ENCODE measurements around the gene EXOC3L1. TPM values are rescaled to one million over a fixed set of nuclear protein-coding genes. Genes with fewer than 3 reads are reported as not detected.

EXOC3L1 gene
- total RNA-seq, 1 donor from 2014 or later = not detected

DNA sequence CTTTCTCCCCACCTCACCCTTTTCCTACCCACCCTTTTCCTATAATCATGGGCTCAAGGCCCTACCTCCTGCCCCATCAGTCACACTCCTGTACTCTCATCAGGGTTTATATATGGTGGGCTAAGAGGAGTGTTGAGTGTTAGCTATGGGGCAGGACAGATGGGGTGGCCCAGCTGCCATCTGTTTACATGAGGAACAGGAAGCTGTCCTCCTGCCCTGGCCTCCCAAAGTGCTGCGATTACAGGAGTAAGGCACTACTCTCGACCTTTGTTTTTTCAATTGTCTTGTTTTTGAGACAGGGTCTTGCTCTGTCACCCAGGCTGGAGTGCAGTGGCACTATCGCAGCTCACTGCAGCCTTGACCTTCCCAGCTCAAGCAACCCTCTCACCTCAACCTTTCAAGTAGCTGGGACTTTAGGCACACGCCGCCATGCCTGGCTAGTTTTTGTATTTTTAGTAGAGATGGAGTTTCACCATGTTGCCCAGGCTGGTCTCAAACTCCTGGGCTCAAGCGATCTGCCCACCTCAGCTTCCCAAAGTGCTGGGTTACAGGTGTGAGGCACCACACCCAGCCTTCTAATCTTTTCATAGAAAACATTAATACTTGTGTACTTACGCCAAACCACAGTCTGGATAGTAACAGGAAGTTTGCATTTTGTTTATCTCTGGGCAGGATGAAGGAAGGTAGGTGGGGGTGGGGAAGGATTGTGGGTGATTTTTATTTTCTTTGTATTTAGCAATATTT lies 31.9 kb downstream of the EXOC3L1 start:
- intact Hi-C loops (cut with micrococcal nuclease) = loop anchor here (10.0 kb wide), 1 partner anchor 283 kb away; no protein-coding TSS in a partner anchor
- peak overlapping the region; percentile 85 for H3K27ac Mint-ChIP-seq
- DNase-seq (ENCODE audit: low spot score) = no peak
- peak overlapping the region; percentile 91 for H3K4me3 Mint-ChIP-seq (ENCODE audit: low read depth)
- H3K9me3 Mint-ChIP-seq = no peaks in the 10 kb centered on the region
- H3K36me3 Mint-ChIP-seq (ENCODE audit: low read depth) = peaks cover 34% of the 10 kb centered on the region
- H3K27me3 Mint-ChIP-seq (ENCODE audit: low read depth) = peaks cover 5% of the 10 kb centered on the region
- peaks cover 46% of the 10 kb centered on the region for H3K4me1 Mint-ChIP-seq (ENCODE audit: low read depth)

- intact Hi-C loops (cut with micrococcal nuclease) = loop anchor here (10.0 kb wide), 1 partner anchor 282 kb away; no protein-coding TSS in a partner anchor
- Mint-ChIP-seq H3K36me3 (ENCODE audit: low read depth) (peaks cover 34% of the 10 kb centered on the region), H3K27me3 (ENCODE audit: low read depth) (peaks cover 1% of the 10 kb centered on the region), H3K9me3 (no peaks in the 10 kb centered on the region), H3K27ac (no peak overlapping the region), H3K4me3 (ENCODE audit: low read depth) (no peak overlapping the region), H3K4me1 (ENCODE audit: low read depth) (peaks cover 46% of the 10 kb centered on the region)
- no peak for DNase-seq (ENCODE audit: low spot score)
Observed at GRCh38 chr16:67157106-67157748, 32.7 kb downstream of the EXOC3L1 start.

GRCh38 chr16:67156143-67156844 lies 33.6 kb downstream of the EXOC3L1 start:
- Mint-ChIP-seq H3K4me3 (ENCODE audit: low read depth) (no peak overlapping the region), H3K27ac (no peak overlapping the region)

GRCh38 chr16:67155295-67156142 lies 34.4 kb downstream of the EXOC3L1 start:
- intact Hi-C loops (cut with micrococcal nuclease) = loop anchor here (1.0 to 10.0 kb wide), 4 partner anchors 137 to 281 kb away; no protein-coding TSS in a partner anchor
- peak overlapping the region; percentile 70 for H3K4me3 Mint-ChIP-seq (ENCODE audit: low read depth)
- H3K9me3 Mint-ChIP-seq = no peaks in the 10 kb centered on the region
- H3K27ac Mint-ChIP-seq = no peak overlapping the region
- DNase-seq (ENCODE audit: low spot score) = peak; percentile 77
- H3K36me3 Mint-ChIP-seq (ENCODE audit: low read depth) = peaks cover 24% of the 10 kb centered on the region
- H3K4me1 Mint-ChIP-seq (ENCODE audit: low read depth) = peaks cover 50% of the 10 kb centered on the region
- H3K27me3 Mint-ChIP-seq (ENCODE audit: low read depth) = peaks cover 1% of the 10 kb centered on the region

More at GRCh38 chr16:67156143-67156844, 33.6 kb downstream of the EXOC3L1 start:
- Mint-ChIP-seq H3K27me3 (ENCODE audit: low read depth) (peaks cover 1% of the 10 kb centered on the region), H3K4me1 (ENCODE audit: low read depth) (peaks cover 50% of the 10 kb centered on the region), H3K9me3 (no peaks in the 10 kb centered on the region), H3K36me3 (ENCODE audit: low read depth) (peaks cover 30% of the 10 kb centered on the region)
- peak; percentile 8 for DNase-seq (ENCODE audit: low spot score)
- intact Hi-C loops (cut with micrococcal nuclease) = loop anchor here (10.0 kb wide), 1 partner anchor 281 kb away; no protein-coding TSS in a partner anchor

DNA sequence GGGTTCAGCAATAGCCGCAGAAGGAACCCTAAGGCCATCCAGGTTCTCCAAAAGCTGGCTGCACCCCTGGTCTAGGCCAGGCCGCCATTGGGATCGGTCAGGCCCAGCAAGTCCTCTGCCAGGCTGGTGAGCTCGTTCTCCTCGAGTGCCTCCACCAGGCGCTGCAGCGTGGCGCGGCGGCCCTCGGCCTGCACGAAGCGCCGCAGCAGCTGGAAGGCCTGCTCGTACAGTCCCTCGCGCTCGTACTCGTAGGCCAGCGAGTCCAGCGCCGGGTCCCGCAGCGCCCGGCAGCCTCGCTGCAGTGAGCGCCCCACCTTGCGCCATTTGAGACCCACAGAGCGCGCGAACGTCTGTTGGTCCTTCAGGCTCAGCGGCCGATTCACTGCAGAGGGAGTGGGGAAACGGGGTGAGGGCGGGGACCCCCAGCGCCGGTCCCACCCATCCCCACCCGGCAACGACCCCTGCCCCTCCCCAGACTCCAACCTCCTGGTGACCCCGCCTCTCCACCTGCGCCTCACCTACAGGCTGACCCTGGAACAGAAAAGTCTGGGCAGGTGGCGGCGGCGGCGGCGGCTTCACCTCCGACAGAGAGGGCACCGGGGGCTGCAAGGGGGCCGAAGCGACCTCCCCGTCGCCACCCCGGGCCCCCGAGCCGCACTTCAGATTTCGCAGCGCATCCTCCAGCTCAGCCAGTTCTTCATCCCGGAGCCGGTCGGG lies 35.2 kb downstream of the EXOC3L1 start:
- H3K4me1 Mint-ChIP-seq (ENCODE audit: low read depth) = peaks cover 50% of the 10 kb centered on the region
- H3K4me3 Mint-ChIP-seq (ENCODE audit: low read depth) = peak overlapping the region; percentile 70
- peaks cover 1% of the 10 kb centered on the region for H3K27me3 Mint-ChIP-seq (ENCODE audit: low read depth)
- intact Hi-C loops (cut with micrococcal nuclease) = loop anchor here (1.0 to 10.0 kb wide), 5 partner anchors 33 to 280 kb away; no protein-coding TSS in a partner anchor
- peaks cover 24% of the 10 kb centered on the region for H3K36me3 Mint-ChIP-seq (ENCODE audit: low read depth)
- H3K27ac Mint-ChIP-seq = no peak overlapping the region
- DNase-seq (ENCODE audit: low spot score) = no peak
- H3K9me3 Mint-ChIP-seq = no peaks in the 10 kb centered on the region

GRCh38 chr16:67151431-67152097 lies 38.4 kb downstream of the EXOC3L1 start:
- Mint-ChIP-seq H3K9me3 (no peaks in the 10 kb centered on the region), H3K4me3 (ENCODE audit: low read depth) (peak overlapping the region; percentile 74), H3K27me3 (ENCODE audit: low read depth) (peaks cover 1% of the 10 kb centered on the region), H3K27ac (no peak overlapping the region), H3K36me3 (ENCODE audit: low read depth) (peaks cover 47% of the 10 kb centered on the region), H3K4me1 (ENCODE audit: low read depth) (peaks cover 27% of the 10 kb centered on the region)
- no peak for DNase-seq (ENCODE audit: low spot score)
- intact Hi-C loops (cut with micrococcal nuclease) = loop anchor here (5.0 to 10.0 kb wide), 2 partner anchors 36 to 277 kb away; no protein-coding TSS in a partner anchor

DNA sequence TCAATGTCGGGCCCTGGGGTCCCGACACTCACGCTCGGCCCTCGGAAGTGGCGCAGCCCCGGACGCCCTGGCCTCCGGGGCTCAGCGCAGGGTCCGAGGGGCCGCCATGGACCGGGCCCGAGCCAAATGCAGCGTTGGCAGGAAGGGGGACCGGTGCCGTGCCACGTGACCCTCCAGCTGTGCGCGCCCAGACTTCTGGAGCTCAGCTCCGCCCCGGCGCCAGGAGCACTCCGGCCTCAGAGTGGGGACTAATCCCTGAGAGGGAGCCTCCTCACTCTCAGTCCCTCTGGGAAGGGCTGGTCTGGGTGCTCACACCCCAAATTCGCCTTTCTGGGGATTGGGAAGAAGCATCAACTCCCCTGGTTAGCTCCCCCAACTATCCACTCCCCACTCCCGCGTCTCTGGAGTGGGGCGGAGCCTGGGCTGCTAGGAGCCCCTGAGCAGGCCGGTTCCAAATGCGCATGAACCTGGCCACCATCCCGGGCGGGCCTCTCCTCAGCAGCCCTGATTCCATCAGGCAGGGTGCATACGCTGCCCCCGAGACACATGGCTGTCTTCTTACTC lies 39.0 kb downstream of the EXOC3L1 start, which contains the start of gene B3GNT9:
B3GNT9 (minus strand) TSS at position 166 of the 564 bp plus-strand sequence. CDS start 513 bp downstream, outside the sequence.
- Mint-ChIP-seq H3K4me3 (ENCODE audit: low read depth) (peak within 1 kb of the TSS; percentile 74), H3K27me3 (ENCODE audit: low read depth) (peaks cover 1% of the 10 kb centered on the region), H3K9me3 (no peaks in the 10 kb centered on the region), H3K4me1 (ENCODE audit: low read depth) (peaks cover 21% of the 10 kb centered on the region), H3K36me3 (ENCODE audit: low read depth) (peaks cover 45% of the 10 kb centered on the region), H3K27ac (no peak within 1 kb of the TSS)
- intact Hi-C loops (cut with micrococcal nuclease) = loop anchor here (5.0 to 10.0 kb wide), 2 partner anchors 36 to 276 kb away; no protein-coding TSS in a partner anchor
- DNase-seq (ENCODE audit: low spot score) = no peak

DNA sequence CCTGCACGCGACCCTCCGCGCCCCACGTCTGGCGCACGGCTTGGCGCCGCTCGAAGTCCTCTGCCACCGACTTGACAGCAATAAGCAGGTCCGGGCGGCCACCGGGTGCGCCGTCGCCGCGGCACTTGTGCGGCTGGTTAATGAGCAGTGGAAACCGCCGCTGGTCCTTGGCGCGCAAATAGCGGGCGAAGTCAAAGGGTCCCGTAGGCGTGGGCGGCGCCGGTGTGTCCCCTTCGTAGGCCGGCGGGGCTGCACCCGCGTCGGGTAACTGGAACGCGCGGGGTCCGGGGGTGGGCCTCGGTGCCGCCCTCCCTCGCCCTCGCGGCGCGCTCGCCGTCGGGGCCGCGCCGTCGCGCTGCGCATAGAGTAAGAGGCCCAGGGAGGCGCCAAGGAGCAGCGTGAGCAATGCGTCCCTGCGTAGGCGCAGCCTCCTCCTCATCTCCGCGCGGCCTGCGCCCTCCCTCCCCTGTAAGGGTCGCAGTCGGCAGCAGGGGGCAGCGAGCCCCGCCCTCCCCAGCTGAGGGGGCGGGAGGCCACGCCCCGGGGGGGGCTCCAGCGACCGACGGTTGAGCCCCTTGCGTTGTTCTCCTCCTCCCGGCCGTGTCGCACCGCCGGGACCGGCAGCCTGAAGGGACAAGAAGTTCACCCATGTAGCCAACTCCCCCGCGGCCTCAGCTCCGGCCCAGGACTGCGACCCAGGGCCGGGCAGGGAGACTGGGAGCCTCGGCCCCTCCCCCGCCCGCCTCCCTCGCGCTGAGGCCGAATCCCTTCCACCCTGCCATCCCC lies 39.7 kb downstream of the EXOC3L1 start:
- peaks cover 46% of the 10 kb centered on the region for H3K36me3 Mint-ChIP-seq (ENCODE audit: low read depth)
- intact Hi-C loops (cut with micrococcal nuclease) = loop anchor here (5.0 to 10.0 kb wide), 2 partner anchors 37 to 275 kb away; no protein-coding TSS in a partner anchor
- no peaks in the 10 kb centered on the region for H3K9me3 Mint-ChIP-seq
- H3K27ac Mint-ChIP-seq = no peak overlapping the region
- H3K4me1 Mint-ChIP-seq (ENCODE audit: low read depth) = peaks cover 19% of the 10 kb centered on the region
- peaks cover under 1% of the 10 kb centered on the region for H3K27me3 Mint-ChIP-seq (ENCODE audit: low read depth)
- peak; percentile 39 for DNase-seq (ENCODE audit: low spot score)
- no peak overlapping the region for H3K4me3 Mint-ChIP-seq (ENCODE audit: low read depth)

GRCh38 chr16:67149276-67150046 lies 40.5 kb downstream of the EXOC3L1 start:
- Mint-ChIP-seq H3K4me3 (ENCODE audit: low read depth) (no peak overlapping the region), H3K9me3 (no peaks in the 10 kb centered on the region), H3K36me3 (ENCODE audit: low read depth) (peaks cover 51% of the 10 kb centered on the region), H3K27me3 (ENCODE audit: low read depth) (no peaks in the 10 kb centered on the region), H3K4me1 (ENCODE audit: low read depth) (peaks cover 17% of the 10 kb centered on the region), H3K27ac (no peak overlapping the region)
- intact Hi-C loops (cut with micrococcal nuclease) = loop anchor here (5.0 to 10.0 kb wide), 2 partner anchors 38 to 275 kb away; no protein-coding TSS in a partner anchor
- DNase-seq (ENCODE audit: low spot score) = no peak

All from activated T-helper 2 cell treated with anti-CD3 and anti-CD28 coated beads, Interferon-gamma antibody, Interleukin-2, Interleukin-4, amounts not matched to agents 10 μg/mL and 5 μg/mL and 100 μg/mL, durations not matched to agents 14 hours and 24 hours and 36 hours (primary cell).